Activated B cell treated with CpG ODN at 0.5 μM for 24 hours (primary cell): ENCODE measurements around the gene ERVH48-1. TPM values are rescaled to one million over a fixed set of nuclear protein-coding genes. Genes with fewer than 3 reads are reported as not detected.
"Not testable (repeated sequence)": the region's sequence is repeated elsewhere in the genome, so short reads cannot be mapped to it uniquely, and the experiment has no call there.

Source experiments
- ATAC-seq: fragments of 200-7000 bp; cut with Tn5 transposase; one replicate; pipeline ENCODE4 v1.10.0; 2021; ENCODE audit warnings: low read depth, mild to moderate bottlenecking, moderate library complexity
- CTCF ChIA-PET: fragments of 350-600 bp; sonication (Branson Sonifier 250); formaldehyde crosslinking; loops from one replicate; lab custom pipeline; 2021; ENCODE audit warnings: antibody characterized with exemption; lab: Charles Lee
- POLR2A ChIA-PET: fragments of 350-600 bp; sonication (Branson Sonifier 250); formaldehyde crosslinking; loops from one replicate; lab custom pipeline; 2021; ENCODE audit warnings: antibody characterized with exemption; lab: Charles Lee
- DNase-seq: peaks from one replicate; pipeline ENCODE4 v3.0.0; 2022
- H3K27ac Mint-ChIP-seq: one replicate; pipeline ENCODE4 v1.8.0; 2020; ENCODE audit warnings: mixed read lengths
- H3K27me3 Mint-ChIP-seq: one replicate; pipeline ENCODE4 v1.8.0; 2021; ENCODE audit warnings: mixed read lengths
- H3K36me3 Mint-ChIP-seq: one replicate; pipeline ENCODE4 v1.8.0; 2021; ENCODE audit warnings: low read depth, mixed read lengths
- H3K4me1 Mint-ChIP-seq: one replicate; pipeline ENCODE4 v1.8.0; 2021; ENCODE audit warnings: mixed read lengths
- H3K4me3 Mint-ChIP-seq: one replicate; pipeline ENCODE4 v1.8.0; 2020; ENCODE audit warnings: mild to moderate bottlenecking, mixed read lengths
- H3K9me3 Mint-ChIP-seq: one replicate; pipeline ENCODE4 v1.8.0; 2020; ENCODE audit warnings: mixed read lengths
- CTCF ChIP-seq: fragments of 200-600 bp; IDR thresholded peaks from one replicate; pipeline ENCODE4 v1.8.0; 2022; ENCODE audit warnings: antibody characterized with exemption, mild to moderate bottlenecking
- intact Hi-C: fragments of 100-400 bp; cut with micrococcal nuclease; formaldehyde crosslinking; loops from one replicate; pipeline ENCODE4 v1.15.1; 2024
- total RNA-seq: library from RNA; stranded (reverse); gene quantifications from 2 replicates; pipeline ENCODE4 v1.2.3, GENCODE V29; 2022

The ERVH48-1 gene
- total RNA-seq, 1 donor from 2014 or later, result not detected

GRCh38 chr21:42933137-42933970, 7.9 kb upstream of the ERVH48-1 start:
- H3K27me3 Mint-ChIP-seq, H3K9me3 Mint-ChIP-seq, H3K27ac Mint-ChIP-seq, ATAC-seq, H3K4me3 Mint-ChIP-seq, DNase-seq, intact Hi-C loops, CTCF ChIA-PET, H3K36me3 Mint-ChIP-seq, POLR2A ChIA-PET: not testable (repeated sequence)
- peaks cover 18% of the 10 kb centered on the region for H3K4me1 Mint-ChIP-seq

- not testable (repeated sequence) for H3K27ac Mint-ChIP-seq, H3K27me3 Mint-ChIP-seq
Observed at GRCh38 chr21:42932378-42933136, 7.1 kb upstream of the ERVH48-1 start.

GRCh38 chr21:42931560-42932235, 6.3 kb upstream of the ERVH48-1 start:
- H3K9me3 Mint-ChIP-seq, result no peaks in the 10 kb centered on the region
- H3K4me3 Mint-ChIP-seq, result no peak overlapping the region
- intact Hi-C loops, result no loop called here
- no peak for ATAC-seq
- ChIA-PET POLR2A (no interaction called here), CTCF (no interaction called here)
- no peak for DNase-seq
- H3K36me3 Mint-ChIP-seq, result no peaks in the 10 kb centered on the region
- H3K27me3 Mint-ChIP-seq, result no peaks in the 10 kb centered on the region
- no peak for TF ChIP-seq CTCF
- no peak overlapping the region for H3K27ac Mint-ChIP-seq
- peaks cover 6% of the 10 kb centered on the region for H3K4me1 Mint-ChIP-seq

More at GRCh38 chr21:42932378-42933136, 7.1 kb upstream of the ERVH48-1 start:
- H3K36me3 Mint-ChIP-seq, DNase-seq, ATAC-seq, intact Hi-C loops, H3K9me3 Mint-ChIP-seq, CTCF ChIA-PET, POLR2A ChIA-PET, H3K4me3 Mint-ChIP-seq: not testable (repeated sequence)
- H3K4me1 Mint-ChIP-seq, result peaks cover 14% of the 10 kb centered on the region

- Mint-ChIP-seq H3K4me1 (peaks cover 5% of the 10 kb centered on the region), H3K27me3 (no peaks in the 10 kb centered on the region), H3K4me3 (no peak overlapping the region), H3K9me3 (no peaks in the 10 kb centered on the region), H3K36me3 (no peaks in the 10 kb centered on the region), H3K27ac (no peak overlapping the region)
- ATAC-seq (no peak), DNase-seq (no peak)
- ChIA-PET CTCF (no interaction called here), POLR2A (no interaction called here)
- TF ChIP-seq CTCF, result no peak
- intact Hi-C loops, result loop anchor here (10.0 kb wide), 1 partner anchor 45 kb away; the partner anchor contains the start of gene PKNOX1
Observed at GRCh38 chr21:42929969-42930368, 4.5 kb upstream of the ERVH48-1 start.

- POLR2A ChIA-PET, result interaction anchor here (0.6 kb wide), 1 partner anchor 54 kb away, joined by 6 read pairs; no protein-coding TSS in a partner anchor
- intact Hi-C loops, result loop anchor here (10.0 kb wide), 1 partner anchor 47 kb away; the partner anchor contains the start of gene PKNOX1
- ATAC-seq, H3K27me3 Mint-ChIP-seq, DNase-seq, H3K9me3 Mint-ChIP-seq, H3K4me3 Mint-ChIP-seq, H3K27ac Mint-ChIP-seq, CTCF ChIA-PET, H3K36me3 Mint-ChIP-seq: not testable (repeated sequence)
- peaks cover 17% of the 10 kb centered on the region for H3K4me1 Mint-ChIP-seq
Observed at GRCh38 chr21:42927474-42928200, 2.2 kb upstream of the ERVH48-1 start.

GRCh38 chr21:42924433-42924751, 1.0 kb downstream of the ERVH48-1 start:
- Mint-ChIP-seq H3K36me3 (no peaks in the 10 kb centered on the region), H3K4me1 (peaks cover 12% of the 10 kb centered on the region), H3K9me3 (no peaks in the 10 kb centered on the region), H3K27me3 (no peaks in the 10 kb centered on the region), H3K4me3 (no peak overlapping the region), H3K27ac (peak overlapping the region; percentile 71)
- no peak for TF ChIP-seq CTCF
- ChIA-PET POLR2A (no interaction called here), CTCF (no interaction called here)
- no peak for DNase-seq
- intact Hi-C loops, result loop anchor here (1.0 to 10.0 kb wide), 3 partner anchors 45 to 722 kb away; partner anchors contain the start of genes PKNOX1 and WDR4
- no peak for ATAC-seq
